Measurements from ENCODE around the gene PSORS1C2.

The PSORS1C2 gene

GRCh38 chr6:31125162-31125561, 13.7 kb downstream of the PSORS1C2 start:
- Histone ChIP-seq H3K4me1 (peaks cover 48% of the 10 kb centered on the region), H3K9ac (no peak overlapping the region), H3K27me3 (ENCODE audit: control insufficient read depth, insufficient read depth, low read length) (no peaks in the 10 kb centered on the region), H3K27ac (peak overlapping the region; percentile 26), H3K79me2 (peaks cover 4% of the 10 kb centered on the region), H3K4me2 (ENCODE audit: low read length) (no peak overlapping the region), H3K9me3 (ENCODE audit: control insufficient read depth, low read length) (no peaks in the 10 kb centered on the region), H3K36me3 (ENCODE audit: control insufficient read depth, insufficient read depth, low read length) (no peaks in the 10 kb centered on the region), H2AFZ (peak overlapping the region; percentile 79), H3K4me3 (ENCODE audit: low read depth, low read length) (no peak overlapping the region)
- no peak for TF ChIP-seq CTCF (IDR thresholded peaks at IDR 0.05)

DNA sequence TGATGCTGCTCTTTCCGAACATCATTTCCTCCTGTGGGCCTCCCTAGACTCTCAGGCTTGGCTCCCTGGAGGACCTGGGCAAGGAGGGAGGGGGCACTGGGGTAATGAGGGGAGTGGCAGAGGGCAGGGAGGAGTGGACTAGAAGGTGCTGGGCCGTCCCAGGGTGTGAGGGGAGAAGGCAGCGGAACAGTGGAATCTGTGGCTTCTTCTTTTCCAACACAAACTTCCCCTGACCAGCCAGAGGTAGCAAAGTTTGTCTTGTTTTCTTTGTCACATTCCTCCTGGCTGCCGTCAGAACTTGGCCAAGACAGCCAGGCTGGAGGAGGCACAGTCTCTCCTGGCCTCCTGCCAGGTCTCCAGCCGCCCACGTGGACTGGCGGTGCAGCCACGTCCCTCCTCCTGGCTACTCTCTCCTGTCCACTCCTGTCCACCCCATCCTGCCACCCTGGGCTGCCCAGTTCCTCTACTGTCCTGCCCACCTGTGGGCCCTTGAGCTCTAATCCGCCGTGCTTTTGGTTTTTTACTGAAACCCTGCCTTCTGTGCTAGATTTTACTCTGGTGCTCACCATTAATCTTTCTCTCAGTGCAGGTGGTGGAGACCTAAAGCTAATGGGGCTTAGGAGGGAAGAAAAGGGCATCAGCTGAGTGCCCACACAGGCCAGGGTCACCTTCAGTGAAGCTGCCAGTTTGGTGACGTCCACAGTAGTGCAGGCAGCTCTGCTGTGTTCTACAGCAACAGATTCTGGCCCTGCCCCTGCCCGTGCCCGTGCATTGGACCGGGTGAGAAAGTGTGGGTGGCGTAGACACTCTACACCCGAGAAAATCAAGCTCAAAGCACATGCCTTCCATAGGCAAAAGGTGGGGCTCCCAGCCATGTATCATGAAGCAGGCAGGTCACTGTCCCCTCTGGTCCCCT, 15.8 kb downstream of the PSORS1C2 start:
- Histone ChIP-seq H3K36me3 (ENCODE audit: control insufficient read depth, insufficient read depth, low read length) (no peaks in the 10 kb centered on the region), H3K4me2 (ENCODE audit: low read length) (no peak overlapping the region), H3K9ac (no peak overlapping the region), H3K79me2 (peaks cover 12% of the 10 kb centered on the region), H3K4me1 (peaks cover 47% of the 10 kb centered on the region), H2AFZ (peak overlapping the region; percentile 76), H3K27me3 (ENCODE audit: control insufficient read depth, insufficient read depth, low read length) (no peaks in the 10 kb centered on the region), H3K27ac (peak overlapping the region; percentile 91), H3K4me3 (ENCODE audit: low read depth, low read length) (no peak overlapping the region), H3K9me3 (ENCODE audit: control insufficient read depth, low read length) (no peaks in the 10 kb centered on the region)
- no peak for TF ChIP-seq CTCF (IDR thresholded peaks at IDR 0.05)

GRCh38 chr6:31121131-31121790, 17.6 kb downstream of the PSORS1C2 start:
- no peak for TF ChIP-seq CTCF (IDR thresholded peaks at IDR 0.05)
- Histone ChIP-seq H3K36me3 (ENCODE audit: control insufficient read depth, insufficient read depth, low read length) (no peaks in the 10 kb centered on the region), H3K9ac (no peak overlapping the region), H3K27me3 (ENCODE audit: control insufficient read depth, insufficient read depth, low read length) (no peaks in the 10 kb centered on the region), H3K4me3 (ENCODE audit: low read depth, low read length) (no peak overlapping the region), H3K9me3 (ENCODE audit: control insufficient read depth, low read length) (no peaks in the 10 kb centered on the region), H2AFZ (peak overlapping the region; percentile 28), H3K27ac (peak overlapping the region; percentile 91), H3K4me2 (ENCODE audit: low read length) (no peak overlapping the region), H3K79me2 (peaks cover 8% of the 10 kb centered on the region), H3K4me1 (peaks cover 50% of the 10 kb centered on the region)

DNA sequence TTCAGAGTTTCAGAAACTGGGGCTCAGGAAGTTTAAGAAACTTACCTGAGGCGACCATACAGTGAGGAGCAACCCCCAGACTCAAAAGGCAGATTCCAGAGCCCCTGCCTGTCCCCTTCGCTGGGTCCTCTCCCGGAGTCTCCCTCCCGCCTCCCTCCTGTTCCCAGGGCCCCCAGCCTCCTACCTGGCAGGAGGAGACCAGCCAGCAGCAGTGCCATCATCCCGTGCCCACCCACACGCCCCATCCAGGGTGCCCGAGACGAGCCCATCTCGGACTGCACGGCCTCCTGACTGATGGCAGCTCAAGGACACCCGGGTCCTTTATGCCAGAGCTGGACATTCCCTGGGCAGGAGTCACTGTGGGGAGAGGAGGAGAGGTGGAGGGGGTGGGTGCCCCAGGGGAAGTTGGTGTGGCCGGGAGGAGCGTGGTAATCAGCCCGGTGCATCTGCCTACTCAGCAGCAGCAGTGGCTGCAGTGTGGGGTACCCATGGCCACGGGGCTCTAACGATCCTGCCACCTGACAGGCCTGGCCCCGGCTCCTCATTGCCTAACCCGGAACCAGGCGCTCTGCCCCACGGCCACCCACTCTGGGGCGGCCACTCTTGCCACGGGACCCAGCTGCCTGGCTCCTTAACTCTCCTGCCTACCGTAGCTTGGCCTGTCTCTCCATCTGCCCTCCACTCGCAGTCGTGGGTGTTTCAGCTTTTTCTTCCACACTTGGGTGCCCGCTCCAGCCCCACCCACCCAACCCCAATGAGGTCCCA, 18.5 kb downstream of the PSORS1C2 start, which contains the start of gene CDSN:
Gene CDSN, minus strand, starts transcription at position 296 of the 765 bp plus-strand sequence. Its CDS starts 27 bp downstream, at position 269.
- Histone ChIP-seq H3K27ac (peak within 1 kb of the TSS; percentile 91), H3K4me3 (ENCODE audit: low read depth, low read length) (peak within 1 kb of the TSS; percentile 95), H3K79me2 (peaks cover 8% of the 10 kb centered on the region), H3K9me3 (ENCODE audit: control insufficient read depth, low read length) (no peaks in the 10 kb centered on the region), H3K27me3 (ENCODE audit: control insufficient read depth, insufficient read depth, low read length) (no peaks in the 10 kb centered on the region), H3K9ac (peak within 1 kb of the TSS; percentile 38), H3K36me3 (ENCODE audit: control insufficient read depth, insufficient read depth, low read length) (no peaks in the 10 kb centered on the region), H3K4me1 (peaks cover 44% of the 10 kb centered on the region), H2AFZ (peak within 1 kb of the TSS; percentile 65), H3K4me2 (ENCODE audit: low read length) (peak within 1 kb of the TSS; percentile 95)
- no peak for TF ChIP-seq CTCF (IDR thresholded peaks at IDR 0.05)

All from parathyroid adenoma (tissue), 2 donors.